Testis (tissue), 2 donors: ENCODE results near the gene MACROD2.

ENCODE experiments used
- POLR2A ChIP-seq: fragments of 450-650 bp; IDR thresholded peaks from one replicate; pipeline ENCODE4 v1.6.1; 2017; ENCODE audit warnings: antibody characterized with exemption, mild to moderate bottlenecking, moderate library complexity
- TF ChIP-seq, protein P1 (sequence below), 3 experiments: fragments of 450-650 bp in 2 of 3; fragments of 200-600 bp in 1 of 3; sonication (generic) in 1 of 3; IDR thresholded peaks; one replicate each; pipeline ENCODE4 v1.5.1; 2016 to 2019; ENCODE audit warnings: antibody characterized with exemption in 3 of 3, mild to moderate bottlenecking in 2 of 3, moderate library complexity in 1 of 3

DNA sequence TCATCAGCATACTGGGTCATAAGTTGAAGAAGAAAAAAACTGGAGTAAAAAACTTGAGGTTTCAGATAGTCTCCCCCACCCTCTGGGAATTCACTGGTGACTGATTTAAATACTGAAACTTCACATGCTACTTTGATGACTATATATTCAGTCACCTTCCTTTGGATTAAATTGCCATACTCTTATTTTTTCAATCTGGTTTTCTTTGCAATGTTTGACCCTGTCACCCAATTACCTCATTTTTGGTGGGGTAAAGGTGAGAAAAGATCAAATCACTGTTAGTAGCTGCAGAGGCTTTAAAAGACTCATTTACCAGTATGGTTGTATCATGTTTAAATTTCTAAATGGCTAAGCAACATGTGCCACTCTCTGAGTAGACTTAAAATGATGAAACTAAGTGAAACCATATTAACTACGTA, 1204.8 kb downstream of the MACROD2 start:
- TF ChIP-seq, protein P1, sequence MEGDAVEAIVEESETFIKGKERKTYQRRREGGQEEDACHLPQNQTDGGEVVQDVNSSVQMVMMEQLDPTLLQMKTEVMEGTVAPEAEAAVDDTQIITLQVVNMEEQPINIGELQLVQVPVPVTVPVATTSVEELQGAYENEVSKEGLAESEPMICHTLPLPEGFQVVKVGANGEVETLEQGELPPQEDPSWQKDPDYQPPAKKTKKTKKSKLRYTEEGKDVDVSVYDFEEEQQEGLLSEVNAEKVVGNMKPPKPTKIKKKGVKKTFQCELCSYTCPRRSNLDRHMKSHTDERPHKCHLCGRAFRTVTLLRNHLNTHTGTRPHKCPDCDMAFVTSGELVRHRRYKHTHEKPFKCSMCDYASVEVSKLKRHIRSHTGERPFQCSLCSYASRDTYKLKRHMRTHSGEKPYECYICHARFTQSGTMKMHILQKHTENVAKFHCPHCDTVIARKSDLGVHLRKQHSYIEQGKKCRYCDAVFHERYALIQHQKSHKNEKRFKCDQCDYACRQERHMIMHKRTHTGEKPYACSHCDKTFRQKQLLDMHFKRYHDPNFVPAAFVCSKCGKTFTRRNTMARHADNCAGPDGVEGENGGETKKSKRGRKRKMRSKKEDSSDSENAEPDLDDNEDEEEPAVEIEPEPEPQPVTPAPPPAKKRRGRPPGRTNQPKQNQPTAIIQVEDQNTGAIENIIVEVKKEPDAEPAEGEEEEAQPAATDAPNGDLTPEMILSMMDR (IDR thresholded peaks at IDR 0.05), result no peak
- TF ChIP-seq POLR2A, result no peak
